ENCODE measurements around the gene CUL4A.

CUL4A gene

GRCh38 chr13:113182046-113182445, 27.4 kb upstream of the CUL4A start:
- no peak for DNase-seq

- DNase-seq, result no peak
These were observed 25.8 kb upstream of the CUL4A start for GRCh38 chr13:113183450-113184129.

GRCh38 chr13:113184568-113185440, 24.6 kb upstream of the CUL4A start:
- DNase-seq, result no peak

GRCh38 chr13:113186061-113186900, 23.1 kb upstream of the CUL4A start:
- DNase-seq, result no peak

- no peak for DNase-seq
These were observed 22.1 kb upstream of the CUL4A start for GRCh38 chr13:113187263-113187669.

- no peak for DNase-seq
These were observed 21.3 kb upstream of the CUL4A start for GRCh38 chr13:113187883-113188665.

GRCh38 chr13:113190181-113190580, 19.2 kb upstream of the CUL4A start:
- DNase-seq, result no peak

GRCh38 chr13:113192279-113192678, 17.1 kb upstream of the CUL4A start:
- no peak for DNase-seq

- DNase-seq, result no peak
These were observed 16.5 kb upstream of the CUL4A start for GRCh38 chr13:113192902-113193301.

GRCh38 chr13:113195360-113195759, 14.1 kb upstream of the CUL4A start:
- DNase-seq, result no peak

- DNase-seq, result no peak
These were observed 12.3 kb upstream of the CUL4A start for GRCh38 chr13:113196970-113197737.

- no peak for DNase-seq
These were observed 7.6 kb upstream of the CUL4A start for GRCh38 chr13:113201815-113202214.

- no peak for DNase-seq
These were observed 6.5 kb upstream of the CUL4A start for GRCh38 chr13:113202912-113203311.

- DNase-seq, result no peak
These were observed 5.7 kb upstream of the CUL4A start for GRCh38 chr13:113203507-113204377.

- no peak for DNase-seq
These were observed 5.1 kb upstream of the CUL4A start for GRCh38 chr13:113204378-113204734.

- no peak for DNase-seq
These were observed 3.9 kb upstream of the CUL4A start for GRCh38 chr13:113205428-113205931.

- DNase-seq, result no peak
These were observed 2.0 kb upstream of the CUL4A start for GRCh38 chr13:113207460-113207859.

- DNase-seq, result peak; percentile 13
These were observed 1.5 kb upstream of the CUL4A start for GRCh38 chr13:113207890-113208420.

GRCh38 chr13:113208421-113209335, 735 bp upstream of the CUL4A start, which contains the start of gene PCID2:
PCID2 (minus strand) TSS chr13:113208669; CDS start chr13:113208634, 35 bp downstream.
- DNase-seq, result peak; percentile 65
